Measurements from ENCODE around the gene TBC1D23. TPM values are rescaled to one million over a fixed set of nuclear protein-coding genes. Genes with fewer than 3 reads are reported as not detected.
"Not testable (repeated sequence)": the region's sequence is repeated elsewhere in the genome, so short reads cannot be mapped to it uniquely, and the experiment has no call there.

TBC1D23 gene
- total RNA-seq, 1 donor from 2014 or later = 41.9 TPM

DNA sequence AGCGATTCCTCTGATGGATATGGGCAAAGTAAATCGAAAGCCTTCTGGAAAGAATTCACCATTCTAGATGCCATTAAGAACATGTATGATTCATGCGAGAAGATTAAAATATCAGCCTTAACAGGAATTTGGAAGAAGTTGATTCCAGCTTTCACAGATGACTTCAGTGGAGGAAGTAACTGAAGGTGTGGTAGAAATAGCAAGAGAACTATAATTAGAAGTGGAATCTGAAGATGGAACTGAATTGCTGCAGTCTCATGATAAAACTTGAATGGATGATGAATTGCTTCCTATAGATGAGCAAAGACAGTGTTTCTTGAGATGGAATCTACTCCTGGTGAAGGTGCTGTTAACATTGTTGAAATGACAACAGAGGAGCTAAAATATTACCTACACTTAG is 30.1 kb upstream of the TBC1D23 start:
- Histone ChIP-seq H3K27me3 (ENCODE audit: low read depth) (no peaks in the 10 kb centered on the region), H3K27ac (no peak overlapping the region), H3K4me1 (no peaks in the 10 kb centered on the region), H3K9me3 (no peaks in the 10 kb centered on the region), H3K4me3 (no peak overlapping the region), H3K36me3 (no peaks in the 10 kb centered on the region)
- no peak for DNase-seq
- intact Hi-C loops (cut with DNase I) = no loop called here
- no peak for TF ChIP-seq CTCF (IDR thresholded peaks at IDR 0.05)
- ATAC-seq = no peak

GRCh38 chr3:100231668-100232067 is 29.1 kb upstream of the TBC1D23 start:
- no peaks in the 10 kb centered on the region for H3K9me3 ChIP-seq
- H3K27ac ChIP-seq = no peak overlapping the region
- TF ChIP-seq CTCF (IDR thresholded peaks at IDR 0.05) = no peak
- H3K4me1 ChIP-seq = no peaks in the 10 kb centered on the region
- ATAC-seq (no peak), DNase-seq (no peak)
- intact Hi-C loops (cut with DNase I) = no loop called here
- no peaks in the 10 kb centered on the region for H3K27me3 ChIP-seq (ENCODE audit: low read depth)
- H3K4me3 ChIP-seq = no peak overlapping the region
- H3K36me3 ChIP-seq = no peaks in the 10 kb centered on the region

GRCh38 chr3:100234364-100234763 is 26.4 kb upstream of the TBC1D23 start:
- no peak overlapping the region for H3K4me3 ChIP-seq
- no peaks in the 10 kb centered on the region for H3K4me1 ChIP-seq
- ATAC-seq (no peak), DNase-seq (no peak)
- no peak for TF ChIP-seq CTCF (IDR thresholded peaks at IDR 0.05)
- H3K27ac ChIP-seq = no peak overlapping the region
- intact Hi-C loops (cut with DNase I) = no loop called here
- H3K9me3 ChIP-seq = peaks cover 9% of the 10 kb centered on the region
- H3K27me3 ChIP-seq (ENCODE audit: low read depth) = no peaks in the 10 kb centered on the region
- no peaks in the 10 kb centered on the region for H3K36me3 ChIP-seq

DNA sequence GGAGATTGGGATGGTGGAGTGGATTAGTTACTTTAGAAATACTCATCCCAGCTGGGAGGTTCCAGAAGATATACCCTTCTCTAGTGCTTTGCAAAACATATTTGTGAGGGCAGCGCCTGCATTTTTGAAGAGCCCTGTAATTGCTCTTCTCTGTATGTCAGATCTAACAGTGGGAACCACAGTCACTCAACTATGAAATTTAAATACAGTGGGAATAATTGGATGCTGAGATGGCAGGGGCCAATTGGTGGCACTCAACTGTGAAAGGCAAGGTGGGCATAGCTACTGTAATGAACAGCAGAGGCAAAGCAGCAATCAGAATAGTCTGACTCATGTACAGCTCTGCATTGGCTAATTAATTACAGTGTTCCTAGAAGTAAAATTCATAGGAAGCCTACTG is 22.2 kb upstream of the TBC1D23 start:
- H3K4me3 ChIP-seq = no peak overlapping the region
- H3K27me3 ChIP-seq (ENCODE audit: low read depth) = no peaks in the 10 kb centered on the region
- no peaks in the 10 kb centered on the region for H3K36me3 ChIP-seq
- ATAC-seq (no peak), DNase-seq (no peak)
- H3K9me3 ChIP-seq = peaks cover 9% of the 10 kb centered on the region
- intact Hi-C loops (cut with DNase I) = no loop called here
- H3K4me1 ChIP-seq = no peaks in the 10 kb centered on the region
- no peak overlapping the region for H3K27ac ChIP-seq
- no peak for TF ChIP-seq CTCF (IDR thresholded peaks at IDR 0.05)

DNA sequence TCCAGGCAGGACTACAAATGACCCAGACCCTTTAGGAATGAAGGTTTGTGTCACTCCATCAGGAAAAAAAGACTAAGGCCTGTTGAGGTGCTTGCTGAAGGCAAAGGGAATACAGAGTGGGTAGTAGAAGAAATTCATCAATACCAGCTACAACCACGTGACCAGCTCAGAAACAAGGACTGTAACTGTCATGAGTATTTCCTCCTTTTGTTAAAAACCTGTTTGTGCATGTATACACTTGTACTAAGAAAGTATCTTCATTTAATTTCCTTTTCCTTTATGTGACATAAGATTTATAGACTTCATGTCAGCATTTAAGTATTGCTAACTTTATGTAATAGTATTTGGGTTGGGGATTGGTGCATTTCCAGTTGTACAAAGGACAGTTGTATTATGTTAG is 18.3 kb upstream of the TBC1D23 start:
- H3K27ac ChIP-seq; H3K4me1 ChIP-seq; H3K4me3 ChIP-seq; H3K36me3 ChIP-seq; H3K9me3 ChIP-seq; ATAC-seq; H3K27me3 ChIP-seq (ENCODE audit: low read depth); intact Hi-C loops (cut with DNase I); DNase-seq: not testable (repeated sequence)

DNA sequence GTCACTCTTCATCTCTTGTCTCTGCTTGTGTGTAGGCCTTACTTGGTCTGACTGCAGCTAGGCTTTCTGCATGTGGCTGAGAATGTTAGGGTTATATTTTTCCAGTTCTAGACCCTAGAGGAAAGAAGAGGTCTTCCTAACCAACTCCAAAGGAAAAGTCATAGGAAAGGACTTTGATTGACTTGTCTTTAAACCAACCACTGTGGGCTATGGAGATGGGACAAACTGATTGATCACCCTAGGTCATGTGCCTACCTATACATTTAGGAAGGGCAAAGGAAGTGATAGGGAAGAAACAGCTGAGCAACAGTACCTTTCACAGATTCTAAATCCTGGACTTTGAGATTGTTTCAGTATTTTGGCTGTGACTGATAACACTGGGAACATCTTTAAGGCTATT is 16.5 kb upstream of the TBC1D23 start:
- intact Hi-C loops (cut with DNase I) = no loop called here
- Histone ChIP-seq H3K27me3 (ENCODE audit: low read depth) (no peaks in the 10 kb centered on the region), H3K9me3 (no peaks in the 10 kb centered on the region), H3K36me3 (no peaks in the 10 kb centered on the region), H3K4me3 (no peak overlapping the region), H3K4me1 (no peaks in the 10 kb centered on the region), H3K27ac (no peak overlapping the region)
- ATAC-seq = no peak
- TF ChIP-seq CTCF (IDR thresholded peaks at IDR 0.05) = no peak
- no peak for DNase-seq

Data from lower lobe of right lung (tissue), 2 donors.